Choroid plexus epithelial cell (primary cell): Measurements from ENCODE around the gene RBMX.
"Not testable (repeated sequence)": the region's sequence is repeated elsewhere in the genome, so short reads cannot be mapped to it uniquely, and the experiment has no call there.

Experiments used
- DNase-seq: peaks from one replicate; pipeline ENCODE4 v3.0.0-alpha.2; 2010; ENCODE audit warnings: low read depth
- H3K4me3 ChIP-seq: 2 replicates; pipeline ENCODE4 v1.5.1; 2011; ENCODE audit warnings: low read depth, mild to moderate bottlenecking, control low read depth, low read length, moderate library complexity
- CTCF ChIP-seq: conservative IDR thresholded peaks from 2 replicates; pipeline ENCODE4 v1.5.1; 2011; ENCODE audit warnings: low read depth, mild to moderate bottlenecking, control low read depth, inconsistent platforms, low read length, moderate library complexity

Gene RBMX

GRCh38 chrX:136909119-136909705 is 28.7 kb upstream of the RBMX start:
- peak overlapping the region; percentile 63 for H3K4me3 ChIP-seq
- DNase-seq, result peak; percentile 74
- TF ChIP-seq CTCF, result no peak

- no peak for DNase-seq
- no peak for TF ChIP-seq CTCF
- H3K4me3 ChIP-seq, result no peak overlapping the region
Measured at GRCh38 chrX:136907621-136908020, 27.1 kb upstream of the RBMX start.

GRCh38 chrX:136906921-136907510 is 26.5 kb upstream of the RBMX start:
- TF ChIP-seq CTCF, result no peak
- H3K4me3 ChIP-seq, result no peak overlapping the region
- DNase-seq, result no peak

- not testable (repeated sequence) for H3K4me3 ChIP-seq
Measured at GRCh38 chrX:136904067-136904466, 23.5 kb upstream of the RBMX start.

GRCh38 chrX:136900071-136900470 is 19.5 kb upstream of the RBMX start:
- H3K4me3 ChIP-seq, DNase-seq: not testable (repeated sequence)

More at GRCh38 chrX:136904067-136904466, 23.5 kb upstream of the RBMX start:
- not testable (repeated sequence) for DNase-seq

GRCh38 chrX:136899221-136899620 is 18.7 kb upstream of the RBMX start:
- no peak for TF ChIP-seq CTCF
- H3K4me3 ChIP-seq, result no peak overlapping the region
- DNase-seq, result no peak

- H3K4me3 ChIP-seq, DNase-seq: not testable (repeated sequence)
Measured at GRCh38 chrX:136898752-136899151, 18.2 kb upstream of the RBMX start.

- DNase-seq, result no peak
- TF ChIP-seq CTCF, result no peak
- H3K4me3 ChIP-seq, result no peak overlapping the region
Measured at GRCh38 chrX:136896121-136896914, 15.8 kb upstream of the RBMX start.
